ENCODE measurements around the gene TANGO2. TPM values are rescaled to one million over a fixed set of nuclear protein-coding genes. Genes with fewer than 3 reads are reported as not detected.

TANGO2 gene
- total and polyA plus RNA-seq, 12 donors, result 25.1 to 87.0 (median 43.5) TPM

DNA sequence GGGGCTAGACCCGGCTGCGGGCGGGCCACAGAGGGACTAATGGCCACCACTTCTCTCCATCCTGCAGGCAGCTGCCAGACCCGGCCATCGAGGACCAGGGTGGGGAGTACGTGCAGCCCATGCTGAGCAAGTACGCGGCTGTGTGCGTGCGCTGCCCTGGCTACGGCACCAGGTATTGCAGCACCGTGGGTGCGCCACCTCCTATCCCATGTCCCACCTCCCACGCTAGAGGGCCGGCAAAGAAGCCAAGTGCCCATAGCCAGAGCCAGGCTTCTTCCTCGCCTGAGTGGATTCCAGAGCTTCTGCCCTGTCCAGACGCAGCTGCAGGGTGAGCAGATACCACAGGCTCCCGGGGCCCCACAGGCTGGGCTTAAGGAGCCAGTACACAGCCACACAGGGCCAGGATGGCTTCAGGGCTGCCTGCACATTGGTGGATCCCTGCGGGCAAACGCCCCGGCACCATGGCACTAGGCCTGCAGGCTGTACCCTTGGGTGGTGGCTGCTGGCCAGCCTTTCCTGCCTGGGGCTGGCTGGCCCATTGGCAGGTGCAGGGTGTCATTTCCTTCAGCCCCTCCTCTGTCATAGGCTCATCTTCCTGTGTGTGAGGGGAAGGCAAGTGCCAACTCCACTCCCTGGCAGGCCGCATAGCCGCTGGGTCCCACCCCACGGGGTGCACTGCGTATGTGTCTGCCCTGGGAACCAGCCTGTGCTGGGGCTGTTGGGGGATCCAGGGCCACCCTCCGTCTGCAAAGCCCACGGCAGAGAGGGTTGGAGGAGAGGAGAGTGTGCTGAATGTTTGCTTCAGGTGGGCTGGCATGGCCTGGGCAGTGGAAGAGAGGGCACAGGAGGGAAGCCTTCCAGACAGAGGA lies 42.6 kb downstream of the TANGO2 start:
- WGBS, 4 donors, result 94 to 98% (median 97%) methylated on average over 6 to 27 of the region's 27 CpGs
- Histone ChIP-seq H3K4me1 (replicated peaks in 1 of 2) (peaks cover 0 to 8% of the 10 kb centered on the region in 2 donors), H3K9me3 (replicated peaks in 1 of 3) (no peaks in the 10 kb centered on the region), H3K27me3 (no peaks in the 10 kb centered on the region), H3K36me3 (replicated peaks in 1 of 2) (peaks cover 0 to 47% of the 10 kb centered on the region in 2 donors), H3K27ac (no peak overlapping the region), H3K4me3 (no peak overlapping the region)
- DNase-seq, result no peak
- intact Hi-C loops (cut with DNase I), result no loop called here
- TF ChIP-seq POLR2A (IDR thresholded peaks at IDR 0.05) (no peak), CTCF (IDR thresholded peaks at IDR 0.05) (no peak)

GRCh38 chr22:20064140-20064480 lies 43.2 kb downstream of the TANGO2 start:
- Histone ChIP-seq H3K36me3 (replicated peaks in 1 of 2) (peaks cover 0 to 47% of the 10 kb centered on the region in 2 donors), H3K4me3 (no peak overlapping the region), H3K27ac (no peak overlapping the region), H3K27me3 (no peaks in the 10 kb centered on the region), H3K9me3 (replicated peaks in 1 of 3) (no peaks in the 10 kb centered on the region), H3K4me1 (replicated peaks in 1 of 2) (peaks cover 0 to 5% of the 10 kb centered on the region in 2 donors)
- no peak for TF ChIP-seq POLR2A (IDR thresholded peaks at IDR 0.05)
- no peak for TF ChIP-seq CTCF (IDR thresholded peaks at IDR 0.05)
- DNase-seq, result no peak
- WGBS, 4 donors, result 60 to 84% (median 81%) methylated on average over 1 to 3 of the region's 3 CpGs; no CpG with 5 or more reads in 1 of the 4 donors
- intact Hi-C loops (cut with DNase I), result no loop called here

DNA sequence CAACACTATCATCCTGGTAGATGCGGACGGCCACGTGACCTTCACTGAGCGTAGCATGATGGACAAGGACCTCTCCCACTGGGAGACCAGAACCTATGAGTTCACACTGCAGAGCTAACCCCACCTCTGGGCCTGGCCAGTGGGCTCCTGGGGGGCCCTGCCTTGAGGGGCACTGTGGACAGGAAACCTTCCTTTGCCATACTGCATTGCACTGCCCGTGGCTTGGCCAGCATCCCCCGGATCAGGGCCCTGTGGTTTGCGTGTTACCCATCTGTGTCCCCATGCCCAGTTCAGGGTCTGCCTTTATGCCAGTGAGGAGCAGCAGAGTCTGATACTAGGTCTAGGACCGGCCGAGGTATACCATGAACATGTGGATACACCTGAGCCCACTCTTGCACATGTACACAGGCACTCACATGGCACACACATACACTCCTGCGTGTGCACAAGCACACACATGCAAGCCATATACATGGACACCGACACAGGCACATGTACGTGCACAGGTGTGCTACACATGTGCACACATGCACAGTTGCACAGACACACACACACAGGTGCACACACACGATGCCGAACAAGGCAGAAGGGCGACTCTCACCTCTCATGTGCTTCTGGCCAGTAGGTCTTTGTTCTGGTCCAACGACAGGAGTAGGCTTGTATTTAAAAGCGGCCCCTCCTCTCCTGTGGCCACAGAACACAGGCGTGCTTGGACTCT lies 43.8 kb downstream of the TANGO2 start:
- Histone ChIP-seq H3K9me3 (replicated peaks in 1 of 3) (no peaks in the 10 kb centered on the region), H3K4me3 (no peak overlapping the region), H3K4me1 (replicated peaks in 1 of 2) (no peaks in the 10 kb centered on the region), H3K27ac (no peak overlapping the region), H3K27me3 (no peaks in the 10 kb centered on the region), H3K36me3 (replicated peaks in 1 of 2) (peaks cover 0 to 47% of the 10 kb centered on the region in 2 donors)
- intact Hi-C loops (cut with DNase I), result no loop called here
- TF ChIP-seq CTCF (IDR thresholded peaks at IDR 0.05) (no peak), POLR2A (IDR thresholded peaks at IDR 0.05) (no peak)
- DNase-seq, result no peak
- WGBS, 4 donors, result 90 to 99% (median 93%) methylated on average over 6 to 18 of the region's 18 CpGs

DNA sequence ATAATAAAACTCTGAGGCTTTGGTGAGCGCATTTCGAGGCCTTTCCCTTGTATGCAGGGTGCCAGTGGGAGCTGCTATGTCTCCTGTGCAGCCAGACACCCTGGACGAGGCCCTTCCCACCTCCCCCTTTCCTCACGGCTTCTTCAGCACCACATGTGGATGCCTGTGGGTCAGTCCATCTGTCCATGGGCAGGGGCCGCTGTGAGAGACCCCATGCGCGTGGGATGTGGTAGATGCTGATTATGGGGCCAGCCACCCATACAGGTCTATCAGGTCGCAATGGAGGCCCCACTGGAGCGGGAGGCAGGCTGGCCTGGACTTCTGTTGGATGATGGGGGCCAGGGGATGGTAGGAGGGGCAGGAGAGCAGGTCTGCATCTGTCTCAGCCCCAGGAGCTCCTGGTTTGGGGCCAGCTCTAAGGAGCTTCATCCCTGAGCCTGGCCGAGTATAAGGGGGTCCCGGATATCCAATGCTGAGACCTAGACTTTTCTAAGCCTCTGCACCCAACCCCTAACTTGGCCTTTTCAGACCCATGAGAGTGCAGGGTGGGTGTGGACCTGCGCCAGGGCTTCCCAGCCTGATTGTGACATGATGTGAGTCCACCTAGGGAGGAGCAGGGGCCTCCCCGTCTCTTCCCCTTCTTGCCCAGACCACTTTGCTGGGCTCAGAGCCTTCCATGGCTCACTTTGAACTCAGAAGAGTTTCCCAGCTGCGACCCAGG lies 45.1 kb downstream of the TANGO2 start:
- no peak overlapping the region for H3K27ac ChIP-seq
- no peaks in the 10 kb centered on the region for H3K27me3 ChIP-seq
- TF ChIP-seq CTCF (IDR thresholded peaks at IDR 0.05), result no peak
- TF ChIP-seq POLR2A (IDR thresholded peaks at IDR 0.05), result no peak
- no peaks in the 10 kb centered on the region for H3K4me1 ChIP-seq (replicated peaks in 1 of 2)
- 92 to 94% (median 93%) methylated on average over 10 to 14 of the region's 14 CpGs for WGBS, 4 donors
- H3K36me3 ChIP-seq (replicated peaks in 1 of 2), result peaks cover 0 to 40% of the 10 kb centered on the region in 2 donors
- intact Hi-C loops (cut with DNase I), result no loop called here
- no peak overlapping the region for H3K4me3 ChIP-seq
- no peaks in the 10 kb centered on the region for H3K9me3 ChIP-seq (replicated peaks in 1 of 3)
- DNase-seq, result no peak

Measured in adrenal gland (tissue), 12 donors.